ENCODE measurements around the gene RIPOR2. TPM values are rescaled to one million over a fixed set of nuclear protein-coding genes. Genes with fewer than 3 reads are reported as not detected.
"Not testable (repeated sequence)": the region's sequence is repeated elsewhere in the genome, so short reads cannot be mapped to it uniquely, and the experiment has no call there.

RIPOR2 gene
- total RNA-seq, 1 donor from 2014 or later: 19.4 TPM

DNA sequence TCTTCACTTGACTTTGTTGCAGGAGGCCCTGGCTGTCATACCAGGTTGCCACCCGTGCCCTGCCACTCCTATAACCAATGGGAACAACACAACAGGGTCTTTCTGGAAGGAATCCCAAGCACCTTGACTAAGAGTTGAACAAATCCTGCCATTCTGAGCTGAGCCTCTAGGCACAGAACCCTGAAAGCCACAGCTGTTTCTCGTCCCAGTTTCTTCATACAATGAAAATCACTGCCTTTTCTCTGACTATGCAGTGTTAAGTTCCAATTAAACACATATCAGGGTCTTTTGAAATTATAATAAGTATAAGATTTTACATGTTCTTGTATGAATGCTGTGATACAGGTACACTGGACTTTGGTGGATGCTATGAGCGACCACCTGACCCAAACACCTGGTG is 54.4 kb downstream of the RIPOR2 start:
- H3K4me3 ChIP-seq: no peak overlapping the region
- intact Hi-C loops (cut with DNase I): no loop called here
- TF ChIP-seq POLR2A (IDR thresholded peaks at IDR 0.05) (no peak), POLR2AphosphoS5 (IDR thresholded peaks at IDR 0.05; ENCODE audit: insufficient read depth in 1 of 2, low read depth in 1 of 2) (no peak)
- TF ChIP-seq, protein P1, sequence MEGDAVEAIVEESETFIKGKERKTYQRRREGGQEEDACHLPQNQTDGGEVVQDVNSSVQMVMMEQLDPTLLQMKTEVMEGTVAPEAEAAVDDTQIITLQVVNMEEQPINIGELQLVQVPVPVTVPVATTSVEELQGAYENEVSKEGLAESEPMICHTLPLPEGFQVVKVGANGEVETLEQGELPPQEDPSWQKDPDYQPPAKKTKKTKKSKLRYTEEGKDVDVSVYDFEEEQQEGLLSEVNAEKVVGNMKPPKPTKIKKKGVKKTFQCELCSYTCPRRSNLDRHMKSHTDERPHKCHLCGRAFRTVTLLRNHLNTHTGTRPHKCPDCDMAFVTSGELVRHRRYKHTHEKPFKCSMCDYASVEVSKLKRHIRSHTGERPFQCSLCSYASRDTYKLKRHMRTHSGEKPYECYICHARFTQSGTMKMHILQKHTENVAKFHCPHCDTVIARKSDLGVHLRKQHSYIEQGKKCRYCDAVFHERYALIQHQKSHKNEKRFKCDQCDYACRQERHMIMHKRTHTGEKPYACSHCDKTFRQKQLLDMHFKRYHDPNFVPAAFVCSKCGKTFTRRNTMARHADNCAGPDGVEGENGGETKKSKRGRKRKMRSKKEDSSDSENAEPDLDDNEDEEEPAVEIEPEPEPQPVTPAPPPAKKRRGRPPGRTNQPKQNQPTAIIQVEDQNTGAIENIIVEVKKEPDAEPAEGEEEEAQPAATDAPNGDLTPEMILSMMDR (IDR thresholded peaks at IDR 0.05): no peak
- no peaks in the 10 kb centered on the region for H3K27me3 ChIP-seq
- no peak overlapping the region for H3K27ac ChIP-seq
- H3K9me3 ChIP-seq: no peaks in the 10 kb centered on the region
- H3K36me3 ChIP-seq: no peaks in the 10 kb centered on the region
- peaks cover 6% of the 10 kb centered on the region for H3K4me1 ChIP-seq
- no peak for DNase-seq (ENCODE audit: extremely low spot score in 2 of 2)

DNA sequence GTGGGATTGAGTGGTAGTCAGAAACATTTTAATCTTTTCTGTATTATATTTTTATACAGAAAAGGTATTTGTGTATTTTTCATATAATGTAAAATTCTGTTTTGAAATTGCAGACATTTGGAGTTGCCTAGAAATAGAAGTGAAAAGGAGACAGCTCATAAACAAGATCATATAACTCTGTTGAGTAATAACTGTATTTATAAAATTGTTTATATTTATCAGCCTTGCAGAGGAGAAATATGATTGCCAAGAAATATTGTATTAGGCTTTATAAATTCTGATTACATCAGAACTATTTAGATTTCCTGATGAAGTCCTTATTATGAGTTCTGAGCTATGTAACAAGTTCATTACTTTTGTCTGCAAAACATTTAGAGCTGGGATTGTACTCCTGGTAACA is 55.3 kb downstream of the RIPOR2 start:
- no peak for DNase-seq (ENCODE audit: extremely low spot score in 2 of 2)
- peaks cover 6% of the 10 kb centered on the region for H3K4me1 ChIP-seq
- no peak overlapping the region for H3K4me3 ChIP-seq
- H3K36me3 ChIP-seq: no peaks in the 10 kb centered on the region
- no peak for TF ChIP-seq POLR2AphosphoS5 (IDR thresholded peaks at IDR 0.05; ENCODE audit: insufficient read depth in 1 of 2, low read depth in 1 of 2)
- TF ChIP-seq, protein P1 (IDR thresholded peaks at IDR 0.05): no peak
- no peak for TF ChIP-seq POLR2A (IDR thresholded peaks at IDR 0.05)
- intact Hi-C loops (cut with DNase I): no loop called here
- no peaks in the 10 kb centered on the region for H3K9me3 ChIP-seq
- no peaks in the 10 kb centered on the region for H3K27me3 ChIP-seq
- no peak overlapping the region for H3K27ac ChIP-seq

DNA sequence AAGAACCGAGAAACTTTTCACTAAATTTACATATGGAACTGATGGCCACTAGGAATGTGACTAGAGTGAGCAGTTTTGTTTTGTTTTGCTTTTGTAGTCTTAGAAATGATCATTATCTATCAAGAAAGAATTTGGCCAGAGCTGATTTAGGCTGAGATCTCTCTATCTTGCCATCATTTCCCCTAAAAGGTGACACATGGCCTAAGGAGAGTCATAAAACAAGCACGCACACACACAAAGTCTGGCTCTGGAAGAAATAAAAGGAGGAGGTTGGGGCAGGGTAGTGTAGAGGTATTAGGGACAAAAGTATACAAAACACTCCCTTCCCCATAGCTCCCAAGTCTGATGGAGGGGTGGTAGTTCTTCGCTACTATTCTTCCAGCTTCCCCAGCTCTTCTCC is 56.4 kb downstream of the RIPOR2 start:
- no peak overlapping the region for H3K27ac ChIP-seq
- intact Hi-C loops (cut with DNase I): no loop called here
- no peak overlapping the region for H3K4me3 ChIP-seq
- no peaks in the 10 kb centered on the region for H3K36me3 ChIP-seq
- no peak for DNase-seq (ENCODE audit: extremely low spot score in 2 of 2)
- H3K27me3 ChIP-seq: no peaks in the 10 kb centered on the region
- H3K9me3 ChIP-seq: no peaks in the 10 kb centered on the region
- TF ChIP-seq, protein P1 (IDR thresholded peaks at IDR 0.05): no peak
- no peak for TF ChIP-seq POLR2A (IDR thresholded peaks at IDR 0.05)
- no peak for TF ChIP-seq POLR2AphosphoS5 (IDR thresholded peaks at IDR 0.05; ENCODE audit: insufficient read depth in 1 of 2, low read depth in 1 of 2)
- peaks cover 6% of the 10 kb centered on the region for H3K4me1 ChIP-seq

DNA sequence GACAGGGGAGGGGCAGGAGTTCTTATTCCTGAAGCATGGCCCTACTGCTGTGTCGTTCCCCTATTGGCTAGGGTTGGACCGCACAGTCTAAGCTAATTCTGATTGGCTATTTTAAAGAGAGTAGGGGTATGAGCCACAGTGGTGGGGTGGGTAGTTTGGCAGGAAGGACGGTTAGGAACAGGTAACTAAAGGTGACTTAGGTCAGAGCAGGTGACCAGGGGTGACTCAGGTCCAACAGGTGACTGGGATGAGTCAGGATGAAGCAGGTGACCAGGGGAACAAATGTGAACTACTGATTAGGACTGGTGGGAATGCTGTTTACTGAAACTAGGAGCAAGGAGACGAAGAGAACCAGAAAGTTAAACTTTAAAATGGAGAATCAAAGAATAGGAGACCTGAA is 58.0 kb downstream of the RIPOR2 start:
- H3K4me1 ChIP-seq; H3K4me3 ChIP-seq; DNase-seq (ENCODE audit: extremely low spot score in 2 of 2); intact Hi-C loops (cut with DNase I); H3K27ac ChIP-seq; H3K36me3 ChIP-seq; H3K27me3 ChIP-seq; H3K9me3 ChIP-seq: not testable (repeated sequence)

DNA sequence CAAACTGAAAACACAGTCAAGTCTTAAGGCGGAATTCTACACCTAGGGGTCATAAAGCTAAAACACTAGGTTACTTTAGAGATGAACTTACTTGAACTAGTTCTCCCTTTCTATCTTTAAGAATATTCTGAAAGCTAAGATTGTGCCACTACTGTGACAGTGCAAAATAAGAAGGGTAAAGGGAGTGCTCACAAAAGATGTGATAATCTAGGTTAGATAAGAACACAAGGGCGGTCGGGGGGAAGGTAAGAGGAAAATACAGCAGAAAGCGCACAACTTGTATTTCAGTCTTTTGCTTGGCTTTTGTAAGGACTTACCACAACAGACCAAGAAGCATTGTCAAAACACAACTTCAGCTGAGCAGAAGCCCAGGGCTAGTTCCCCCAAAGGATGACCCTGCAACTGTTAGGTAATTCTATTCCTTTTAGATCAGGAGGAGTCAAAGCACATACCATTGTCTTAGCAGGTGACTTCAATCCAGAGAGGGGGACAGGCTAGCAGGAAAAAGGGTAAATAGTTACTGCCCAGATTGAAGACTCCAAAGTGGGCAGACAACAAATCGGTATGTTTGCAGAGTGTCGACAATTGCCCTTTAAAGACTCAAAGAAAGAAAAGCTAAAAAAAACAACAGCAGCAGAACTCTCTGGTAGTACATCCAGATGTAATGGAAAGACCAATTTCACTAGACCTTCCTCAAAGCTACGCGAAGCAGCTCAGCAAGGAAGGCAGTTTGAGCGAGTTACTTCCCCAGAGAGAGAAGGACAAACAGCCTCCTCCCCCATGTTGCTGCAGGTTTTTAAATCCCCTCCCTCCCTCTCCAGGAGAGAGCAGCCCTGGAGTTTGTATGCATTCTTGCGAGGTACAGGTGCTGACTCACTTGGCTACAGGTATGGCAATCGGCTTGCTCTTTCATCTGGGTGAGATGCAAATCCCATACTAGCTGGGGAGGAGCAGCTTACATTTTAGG is 59.0 kb downstream of the RIPOR2 start:
- Histone ChIP-seq H3K27ac (no peak overlapping the region), H3K27me3 (no peaks in the 10 kb centered on the region), H3K4me3 (no peak overlapping the region), H3K4me1 (no peaks in the 10 kb centered on the region), H3K9me3 (no peaks in the 10 kb centered on the region), H3K36me3 (peaks cover 0 to 9% of the 10 kb centered on the region in 2 donors)
- no peak for DNase-seq (ENCODE audit: extremely low spot score in 2 of 2)
- intact Hi-C loops (cut with DNase I): no loop called here
- no peak for TF ChIP-seq POLR2A (IDR thresholded peaks at IDR 0.05)
- TF ChIP-seq, protein P1 (IDR thresholded peaks at IDR 0.05): no peak
- TF ChIP-seq POLR2AphosphoS5 (IDR thresholded peaks at IDR 0.05; ENCODE audit: insufficient read depth in 1 of 2, low read depth in 1 of 2): no peak
